ENCODE data around the gene E2F2. TPM values are rescaled to one million over a fixed set of nuclear protein-coding genes. Genes with fewer than 3 reads are reported as not detected.
"Not testable (repeated sequence)": the region's sequence is repeated elsewhere in the genome, so short reads cannot be mapped to it uniquely, and the experiment has no call there.

E2F2 gene
- total and polyA plus RNA-seq, 2 of the 4 experiments (the other 2 are of a cell fraction): 0.36 to 0.51 TPM

- Histone ChIP-seq H2BK20ac (ENCODE audit: low read depth, low read length) (0 out of 2 replicates have a peak overlapping the region, but pooled peaks have one; percentile 17), H3K23ac (ENCODE audit: low read depth, low read length) (no peak overlapping the region), H3K4me1 (ENCODE audit: control insufficient read depth, insufficient read depth, low read length) (0 out of 2 replicates have a peak, but pooled peaks cover 1% of the 10 kb centered on the region), H3K4me3 (ENCODE audit: insufficient read depth, low read depth, low read length) (no peak overlapping the region), H2BK5ac (ENCODE audit: low read depth, low read length, poor library complexity, severe bottlenecking) (no peak overlapping the region), H4K20me1 (ENCODE audit: insufficient read depth, low read length) (no peaks in the 10 kb centered on the region), H2AFZ (replicated peaks; ENCODE audit: low read length, poor library complexity) (no peak overlapping the region), H3K9ac (ENCODE audit: low read depth, low read length) (no peak overlapping the region), H3K27me3 (ENCODE audit: control insufficient read depth, insufficient read depth, low read length) (no peaks in the 10 kb centered on the region), H2BK15ac (ENCODE audit: low read depth, low read length) (no peak overlapping the region), H3K79me1 (ENCODE audit: low read depth in 1 of 2, low read length in 2 of 2) (no peaks in the 10 kb centered on the region), H2BK120ac (ENCODE audit: low read depth, low read length) (no peak overlapping the region; the same call in 1 of the 2 replicates), H3K4ac (ENCODE audit: low read depth, low read length) (no peak overlapping the region), H3K56ac (ENCODE audit: extremely low read depth, insufficient read depth, low read length) (no peak overlapping the region), H4K8ac (ENCODE audit: low read depth in 2 of 2, low read length in 2 of 2) (no peak overlapping the region), H4K91ac (ENCODE audit: insufficient read depth, low read depth, low read length) (no peak overlapping the region), H3K9me3 (ENCODE audit: control insufficient read depth, insufficient read depth, low read length) (no peaks in the 10 kb centered on the region), H3K18ac (ENCODE audit: low read depth, low read length) (no peak overlapping the region), H2AK9ac (replicated peaks; ENCODE audit: low read depth, low read length, poor library complexity) (no peak overlapping the region), H3K4me2 (ENCODE audit: low read depth, low read length) (no peak overlapping the region), H3K27ac (ENCODE audit: insufficient read depth, low read length) (no peak overlapping the region), H3K14ac (replicated peaks; ENCODE audit: low read depth, low read length) (no peak overlapping the region), H3K36me3 (ENCODE audit: control insufficient read depth, insufficient read depth, low read length) (no peaks in the 10 kb centered on the region), H2AK5ac (ENCODE audit: low read depth, low read length) (no peak overlapping the region), H4K5ac (ENCODE audit: low read depth, low read length) (no peak overlapping the region), H3K9me1 (ENCODE audit: insufficient read depth, low read length) (no peaks in the 10 kb centered on the region)
- ChIA-PET CTCF (interaction anchor here (0.6 to 3.3 kb wide), 4 partner anchors 16 to 112 kb away, joined by 3 to 49 read pairs (median 6); partner anchors contain the start of gene ID3), POLR2A (ENCODE audit: unreplicated experiment) (no interaction called here)
- TF ChIP-seq FOS (IDR thresholded peaks at IDR 0.05; ENCODE audit: low read depth, low read length): no peak
- TF ChIP-seq MAFK (IDR thresholded peaks at IDR 0.05; ENCODE audit: low read depth, low read length): peak; percentile 12; the same call in 1 of the 2 replicates
- peak; percentile 36; the same call in 1 of the 2 replicates for TF ChIP-seq CEBPB (IDR thresholded peaks at IDR 0.05; ENCODE audit: low read depth, low read length)
- dilution Hi-C loops (cut with HindIII; ENCODE audit: low sequenced_read_pairs, unreplicated experiment): no loop called here
- WGBS, 2 experiments (ENCODE audit: extremely low coverage in 2 of 2, insufficient read length in 1 of 2): 83% methylated on average over 1 of the region's 8 CpGs; no CpG with 5 or more reads in 1 of the 2 experiments
- ATAC-seq (ENCODE audit: low read depth) (no peak), DNase-seq (peak; percentile 35)
- intact Hi-C loops (cut with micrococcal nuclease): loop anchor here (1.0 to 5.0 kb wide), 3 partner anchors 93 to 447 kb away; no protein-coding TSS in a partner anchor
- BruUV-seq (replicated peaks): no TSS peak
- in situ Hi-C loops (cut with MboI; ENCODE audit: low sequenced_read_pairs): loop anchor here (10.0 kb wide), 1 partner anchor 211 kb away; no protein-coding TSS in a partner anchor
These were observed 12.8 kb upstream of the E2F2 start for GRCh38 chr1:23543707-23544443.

DNA sequence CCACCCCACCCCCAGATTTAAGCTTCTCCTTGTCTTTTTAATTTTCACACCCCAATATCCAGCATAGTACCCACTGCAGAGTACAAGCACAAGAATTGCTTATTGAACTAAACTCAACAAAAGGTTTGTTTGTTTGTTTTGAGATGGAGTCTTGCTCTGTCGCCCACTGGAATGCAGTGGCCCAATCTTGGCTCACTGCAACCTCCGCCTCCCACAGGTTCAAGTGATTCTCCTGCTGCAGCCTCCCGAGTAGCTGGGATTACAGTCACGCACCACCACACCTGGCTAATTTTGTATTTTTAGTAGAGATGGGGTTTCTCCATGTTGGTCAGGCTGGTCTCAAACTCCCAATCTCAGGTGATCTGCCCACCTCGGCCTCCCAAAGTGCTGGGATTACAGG is 11.9 kb upstream of the E2F2 start:
- no CpG with 5 or more reads among the region's 5 CpGs for WGBS, 2 experiments (ENCODE audit: extremely low coverage in 2 of 2, insufficient read length in 1 of 2)
- in situ Hi-C loops (cut with MboI; ENCODE audit: low sequenced_read_pairs): loop anchor here (10.0 kb wide), 1 partner anchor 212 kb away; no protein-coding TSS in a partner anchor
- H3K56ac ChIP-seq (ENCODE audit: extremely low read depth, insufficient read depth, low read length); H2BK15ac ChIP-seq (ENCODE audit: low read depth, low read length); H3K9ac ChIP-seq (ENCODE audit: low read depth, low read length); H3K79me1 ChIP-seq (ENCODE audit: low read depth in 1 of 2, low read length in 2 of 2); H3K23ac ChIP-seq (ENCODE audit: low read depth, low read length); H2BK20ac ChIP-seq (ENCODE audit: low read depth, low read length); H3K9me1 ChIP-seq (ENCODE audit: insufficient read depth, low read length); BruUV-seq (replicated peaks); H3K27me3 ChIP-seq (ENCODE audit: control insufficient read depth, insufficient read depth, low read length); H3K27ac ChIP-seq (ENCODE audit: insufficient read depth, low read length); H3K14ac ChIP-seq (replicated peaks; ENCODE audit: low read depth, low read length); ATAC-seq (ENCODE audit: low read depth); H3K4ac ChIP-seq (ENCODE audit: low read depth, low read length); H3K4me3 ChIP-seq (ENCODE audit: insufficient read depth, low read depth, low read length); H2AK5ac ChIP-seq (ENCODE audit: low read depth, low read length); POLR2A ChIA-PET (ENCODE audit: unreplicated experiment); H3K18ac ChIP-seq (ENCODE audit: low read depth, low read length); H2AK9ac ChIP-seq (replicated peaks; ENCODE audit: low read depth, low read length, poor library complexity); DNase-seq; H4K91ac ChIP-seq (ENCODE audit: insufficient read depth, low read depth, low read length); H3K4me1 ChIP-seq (ENCODE audit: control insufficient read depth, insufficient read depth, low read length); H4K8ac ChIP-seq (ENCODE audit: low read depth in 2 of 2, low read length in 2 of 2); H2AFZ ChIP-seq (replicated peaks; ENCODE audit: low read length, poor library complexity); H3K9me3 ChIP-seq (ENCODE audit: control insufficient read depth, insufficient read depth, low read length); H2BK5ac ChIP-seq (ENCODE audit: low read depth, low read length, poor library complexity, severe bottlenecking); H4K20me1 ChIP-seq (ENCODE audit: insufficient read depth, low read length); H4K5ac ChIP-seq (ENCODE audit: low read depth, low read length); H3K36me3 ChIP-seq (ENCODE audit: control insufficient read depth, insufficient read depth, low read length); H2BK120ac ChIP-seq (ENCODE audit: low read depth, low read length); dilution Hi-C loops (cut with HindIII; ENCODE audit: low sequenced_read_pairs, unreplicated experiment); H3K4me2 ChIP-seq (ENCODE audit: low read depth, low read length): not testable (repeated sequence)
- CTCF ChIA-PET: interaction anchor here (3.3 kb wide), 1 partner anchor 94 kb away, joined by 49 read pairs; no protein-coding TSS in a partner anchor
- intact Hi-C loops (cut with micrococcal nuclease): loop anchor here (5.0 kb wide), 1 partner anchor 446 kb away; no protein-coding TSS in a partner anchor

All from IMR-90 (cell line).